HepG2 (cell line): Measurements from ENCODE around the gene CATSPERD. TPM values are rescaled to one million over a fixed set of nuclear protein-coding genes. Genes with fewer than 3 reads are reported as not detected.

Experiments
- ATF1 ChIP-seq: IDR thresholded peaks from 2 replicates; pipeline ENCODE4 v1.6.1; 2016; ENCODE audit warnings: mild to moderate bottlenecking, control low read depth
- ATRX ChIP-seq: sonication (generic); formaldehyde crosslinking; IDR thresholded peaks from 2 replicates; pipeline ENCODE4 v1.4.0; 2020; ENCODE audit warnings: missing genetic modification reagents, borderline replicate concordance
- HMG20A ChIP-seq: IDR thresholded peaks from 2 replicates; pipeline ENCODE4 v1.6.1; 2016; ENCODE audit warnings: borderline replicate concordance
- MBNL3 ChIP-seq: fragments of 250-450 bp; sonication (Bioruptor Pico); conservative IDR thresholded peaks from 2 replicates; pipeline ENCODE4 v1.8.0; 2022; ENCODE audit warnings: mild to moderate bottlenecking, inconsistent platforms
- MXD4 ChIP-seq: IDR thresholded peaks from 2 replicates; pipeline ENCODE4 v1.6.1; 2016; ENCODE audit warnings: mild to moderate bottlenecking, missing biosample characterization, missing genetic modification reagents
- PAX8 ChIP-seq: sonication (generic); formaldehyde crosslinking; IDR thresholded peaks from 2 replicates; pipeline ENCODE4 v1.8.0; 2022; ENCODE audit warnings: mild to moderate bottlenecking, missing genetic modification reagents, borderline replicate concordance
- RXRA ChIP-seq: sonication (generic); formaldehyde crosslinking; IDR thresholded peaks from 2 replicates; pipeline ENCODE4 v1.5.1; 2020; ENCODE audit warnings: missing genetic modification reagents
- SNAI1 ChIP-seq: sonication (generic); formaldehyde crosslinking; IDR thresholded peaks from 2 replicates; pipeline ENCODE4 v1.5.0; 2020; ENCODE audit warnings: mild to moderate bottlenecking, missing genetic modification reagents, borderline replicate concordance
- SNRNP70 ChIP-seq: fragments of 200-400 bp; formaldehyde crosslinking; IDR thresholded peaks from 2 replicates; pipeline ENCODE4 v1.6.1; 2017; ENCODE audit warnings: mild to moderate bottlenecking, low read depth, low read length, moderate library complexity
- ZBTB8A ChIP-seq: sonication (generic); formaldehyde crosslinking; IDR thresholded peaks from 2 replicates; pipeline ENCODE4 v1.4.0; 2020; ENCODE audit warnings: mild to moderate bottlenecking, low read depth, missing genetic modification reagents, borderline replicate concordance
- ZNF12 ChIP-seq: sonication (generic); formaldehyde crosslinking; IDR thresholded peaks from 2 replicates; pipeline ENCODE4 v1.5.0; 2020; ENCODE audit warnings: missing genetic modification reagents
- ZNF556 ChIP-seq: sonication (generic); formaldehyde crosslinking; IDR thresholded peaks from 2 replicates; pipeline ENCODE4 v1.4.0; 2020; ENCODE audit warnings: mild to moderate bottlenecking, missing genetic modification reagents, borderline replicate concordance
- ZNF562 ChIP-seq: sonication (generic); formaldehyde crosslinking; IDR thresholded peaks from 2 replicates; pipeline ENCODE4 v1.8.0; 2022; ENCODE audit warnings: missing genetic modification reagents, borderline replicate concordance
- ZNF616 ChIP-seq: sonication (generic); formaldehyde crosslinking; IDR thresholded peaks from 2 replicates; pipeline ENCODE4 v1.5.0; 2020; ENCODE audit warnings: low read depth, mild to moderate bottlenecking, missing genetic modification reagents
- ZNF720 ChIP-seq: sonication (generic); formaldehyde crosslinking; IDR thresholded peaks from 2 replicates; pipeline ENCODE4 v1.4.0; 2020; ENCODE audit warnings: missing genetic modification reagents
- ZNF841 ChIP-seq: sonication (generic); formaldehyde crosslinking; IDR thresholded peaks from 2 replicates; pipeline ENCODE4 v1.8.1; 2023; ENCODE audit warnings: missing genetic modification reagents, borderline replicate concordance
- polyA plus RNA-seq, 8 experiments: library from polyadenylated mRNA; depleted of rRNA in 3 of 8; stranded (reverse) in 7 of 8; unstranded in 1 of 8; fragments of >200 nt; fragmentation: Illumina TruSeq in 4 of 8; extraction: Trizol in 4 of 8; gene quantifications; 2 replicates each; pipeline versions ENCODE4 v1.2.1 to v1.2.3, GENCODE V29; 2011 to 2016; ENCODE audit warnings: low read depth in 4 of 8, missing spikeins in 1 of 8, mixed read lengths in 1 of 8; ENCODE audit not compliant: insufficient read depth in 1 of 8
- total RNA-seq, 5 experiments: library from RNA; depleted of rRNA; stranded (reverse); fragments of >200 nt; fragmentation: Illumina TruSeq; extraction: Trizol; gene quantifications; 2 replicates each; pipeline ENCODE4 v1.2.3, GENCODE V29; 2016; ENCODE audit warnings: low read depth in 1 of 5
- TF ChIP-seq, protein P1 (sequence below): sonication (generic); formaldehyde crosslinking; IDR thresholded peaks from 2 replicates; pipeline ENCODE4 v1.4.0; 2020; ENCODE audit warnings: missing genetic modification reagents
- TF ChIP-seq, protein P2 (sequence below): sonication (generic); formaldehyde crosslinking; conservative IDR thresholded peaks from 2 replicates; pipeline ENCODE4 v1.8.1; 2023; ENCODE audit warnings: missing genetic modification reagents
- TF ChIP-seq, protein P3 (sequence below): IDR thresholded peaks from 2 replicates; pipeline ENCODE4 v1.6.1; 2016; ENCODE audit warnings: low read depth

The CATSPERD gene
- total and polyA plus RNA-seq, 2 of the 13 experiments (the other 11 are each of a cell fraction or from before 2014, with no cell fraction given) = 0.04 TPM; not detected in 1

DNA sequence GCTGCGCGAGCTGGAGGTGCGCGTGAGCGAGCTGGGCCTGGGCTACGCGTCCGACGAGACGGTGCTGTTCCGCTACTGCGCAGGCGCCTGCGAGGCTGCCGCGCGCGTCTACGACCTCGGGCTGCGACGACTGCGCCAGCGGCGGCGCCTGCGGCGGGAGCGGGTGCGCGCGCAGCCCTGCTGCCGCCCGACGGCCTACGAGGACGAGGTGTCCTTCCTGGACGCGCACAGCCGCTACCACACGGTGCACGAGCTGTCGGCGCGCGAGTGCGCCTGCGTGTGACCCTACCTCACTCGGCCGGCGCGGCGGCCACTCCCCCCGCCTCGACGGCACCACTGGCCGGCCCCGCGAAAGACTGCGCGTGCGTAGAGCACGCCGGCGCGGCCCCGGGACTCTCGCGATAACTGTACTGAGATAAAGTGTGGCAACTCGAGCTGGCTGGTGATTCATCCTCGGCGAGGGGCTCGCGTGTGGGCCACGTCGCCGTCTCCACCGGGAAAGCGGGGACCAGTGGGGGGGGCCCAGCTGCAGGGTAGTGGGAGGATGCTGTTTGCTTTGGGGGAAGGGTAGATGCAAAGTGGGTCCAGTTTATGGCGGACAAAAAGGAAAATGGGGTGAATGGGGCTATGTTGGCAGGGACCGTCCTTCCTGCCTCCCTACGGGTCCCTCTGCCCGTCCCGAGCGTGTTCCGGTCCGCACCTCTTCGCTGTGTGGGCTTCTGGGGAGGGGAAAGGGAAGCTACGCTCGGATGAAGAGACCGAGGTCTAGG is 107.6 kb downstream of the CATSPERD start (continued):
- TF ChIP-seq, protein P1, sequence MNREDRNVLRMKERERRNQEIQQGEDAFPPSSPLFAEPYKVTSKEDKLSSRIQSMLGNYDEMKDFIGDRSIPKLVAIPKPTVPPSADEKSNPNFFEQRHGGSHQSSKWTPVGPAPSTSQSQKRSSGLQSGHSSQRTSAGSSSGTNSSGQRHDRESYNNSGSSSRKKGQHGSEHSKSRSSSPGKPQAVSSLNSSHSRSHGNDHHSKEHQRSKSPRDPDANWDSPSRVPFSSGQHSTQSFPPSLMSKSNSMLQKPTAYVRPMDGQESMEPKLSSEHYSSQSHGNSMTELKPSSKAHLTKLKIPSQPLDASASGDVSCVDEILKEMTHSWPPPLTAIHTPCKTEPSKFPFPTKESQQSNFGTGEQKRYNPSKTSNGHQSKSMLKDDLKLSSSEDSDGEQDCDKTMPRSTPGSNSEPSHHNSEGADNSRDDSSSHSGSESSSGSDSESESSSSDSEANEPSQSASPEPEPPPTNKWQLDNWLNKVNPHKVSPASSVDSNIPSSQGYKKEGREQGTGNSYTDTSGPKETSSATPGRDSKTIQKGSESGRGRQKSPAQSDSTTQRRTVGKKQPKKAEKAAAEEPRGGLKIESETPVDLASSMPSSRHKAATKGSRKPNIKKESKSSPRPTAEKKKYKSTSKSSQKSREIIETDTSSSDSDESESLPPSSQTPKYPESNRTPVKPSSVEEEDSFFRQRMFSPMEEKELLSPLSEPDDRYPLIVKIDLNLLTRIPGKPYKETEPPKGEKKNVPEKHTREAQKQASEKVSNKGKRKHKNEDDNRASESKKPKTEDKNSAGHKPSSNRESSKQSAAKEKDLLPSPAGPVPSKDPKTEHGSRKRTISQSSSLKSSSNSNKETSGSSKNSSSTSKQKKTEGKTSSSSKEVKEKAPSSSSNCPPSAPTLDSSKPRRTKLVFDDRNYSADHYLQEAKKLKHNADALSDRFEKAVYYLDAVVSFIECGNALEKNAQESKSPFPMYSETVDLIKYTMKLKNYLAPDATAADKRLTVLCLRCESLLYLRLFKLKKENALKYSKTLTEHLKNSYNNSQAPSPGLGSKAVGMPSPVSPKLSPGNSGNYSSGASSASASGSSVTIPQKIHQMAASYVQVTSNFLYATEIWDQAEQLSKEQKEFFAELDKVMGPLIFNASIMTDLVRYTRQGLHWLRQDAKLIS (CRISPR knock-in tag) = peak; percentile 62; the same call in 1 of the 2 replicates
- TF ChIP-seq ATF1 (CRISPR knock-in tag) = no peak
- TF ChIP-seq SNAI1 (CRISPR knock-in tag) = no peak
- TF ChIP-seq HMG20A (CRISPR knock-in tag) = peak; percentile 20; the same call in 1 of the 2 replicates
- TF ChIP-seq ZBTB8A (CRISPR knock-in tag) = no peak
- peak; percentile 84; the same call in 1 of the 2 replicates for TF ChIP-seq PAX8
- no peak for TF ChIP-seq SNRNP70
- no peak for TF ChIP-seq ZNF720 (CRISPR knock-in tag)
- TF ChIP-seq ZNF562 (CRISPR knock-in tag) = no peak
- no peak for TF ChIP-seq ZNF12 (CRISPR knock-in tag)
- no peak for TF ChIP-seq MBNL3 (CRISPR knock-in tag)
- TF ChIP-seq, protein P2, sequence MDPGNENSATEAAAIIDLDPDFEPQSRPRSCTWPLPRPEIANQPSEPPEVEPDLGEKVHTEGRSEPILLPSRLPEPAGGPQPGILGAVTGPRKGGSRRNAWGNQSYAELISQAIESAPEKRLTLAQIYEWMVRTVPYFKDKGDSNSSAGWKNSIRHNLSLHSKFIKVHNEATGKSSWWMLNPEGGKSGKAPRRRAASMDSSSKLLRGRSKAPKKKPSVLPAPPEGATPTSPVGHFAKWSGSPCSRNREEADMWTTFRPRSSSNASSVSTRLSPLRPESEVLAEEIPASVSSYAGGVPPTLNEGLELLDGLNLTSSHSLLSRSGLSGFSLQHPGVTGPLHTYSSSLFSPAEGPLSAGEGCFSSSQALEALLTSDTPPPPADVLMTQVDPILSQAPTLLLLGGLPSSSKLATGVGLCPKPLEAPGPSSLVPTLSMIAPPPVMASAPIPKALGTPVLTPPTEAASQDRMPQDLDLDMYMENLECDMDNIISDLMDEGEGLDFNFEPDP (CRISPR knock-in tag) = no peak
- peak; percentile 52; the same call in 1 of the 2 replicates for TF ChIP-seq ZNF556 (CRISPR knock-in tag)
- TF ChIP-seq MXD4 (CRISPR knock-in tag) = peak; percentile 66; the same call in 1 of the 2 replicates
- no peak for TF ChIP-seq ATRX
- TF ChIP-seq RXRA = peak; percentile 87
- TF ChIP-seq, protein P3, sequence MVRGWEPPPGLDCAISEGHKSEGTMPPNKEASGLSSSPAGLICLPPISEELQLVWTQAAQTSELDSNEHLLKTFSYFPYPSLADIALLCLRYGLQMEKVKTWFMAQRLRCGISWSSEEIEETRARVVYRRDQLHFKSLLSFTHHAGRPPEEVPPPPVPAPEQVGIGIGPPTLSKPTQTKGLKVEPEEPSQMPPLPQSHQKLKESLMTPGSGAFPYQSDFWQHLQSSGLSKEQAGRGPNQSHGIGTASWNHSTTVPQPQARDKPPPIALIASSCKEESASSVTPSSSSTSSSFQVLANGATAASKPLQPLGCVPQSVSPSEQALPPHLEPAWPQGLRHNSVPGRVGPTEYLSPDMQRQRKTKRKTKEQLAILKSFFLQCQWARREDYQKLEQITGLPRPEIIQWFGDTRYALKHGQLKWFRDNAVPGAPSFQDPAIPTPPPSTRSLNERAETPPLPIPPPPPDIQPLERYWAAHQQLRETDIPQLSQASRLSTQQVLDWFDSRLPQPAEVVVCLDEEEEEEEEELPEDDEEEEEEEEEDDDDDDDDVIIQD (CRISPR knock-in tag) = peak; percentile 82
- TF ChIP-seq ZNF616 (CRISPR knock-in tag) = peak; percentile 75; the same call in 1 of the 2 replicates
- peak; percentile 53; the same call in 1 of the 2 replicates for TF ChIP-seq ZNF841 (CRISPR knock-in tag)
